ENCODE measurements around the gene TFAP2A.

TFAP2A gene

GRCh38 chr6:10441655-10442009, 26.8 kb upstream of the TFAP2A start:
- no peak overlapping the region for H2AFZ ChIP-seq (ENCODE audit: low read length)
- no peaks in the 10 kb centered on the region for H3K36me3 ChIP-seq (ENCODE audit: insufficient read depth, low read length)
- H3K9me2 ChIP-seq (replicated peaks; ENCODE audit: low read depth, low read length) = no peaks in the 10 kb centered on the region
- H3K9ac ChIP-seq (ENCODE audit: low read depth, low read length, poor library complexity, severe bottlenecking) = no peak overlapping the region
- H4K20me1 ChIP-seq (ENCODE audit: insufficient read depth, low read length, poor library complexity, severe bottlenecking) = no peaks in the 10 kb centered on the region
- no peaks in the 10 kb centered on the region for H3K9me3 ChIP-seq (ENCODE audit: insufficient read depth, low read depth, low read length)
- no peak overlapping the region for H3K4me3 ChIP-seq (ENCODE audit: low read length, poor library complexity, severe bottlenecking)
- H3K79me2 ChIP-seq (ENCODE audit: insufficient read depth, low read length) = no peaks in the 10 kb centered on the region
- H3K4me2 ChIP-seq (ENCODE audit: low read depth, low read length, poor library complexity, severe bottlenecking) = no peak overlapping the region
- no peaks in the 10 kb centered on the region for H3F3A ChIP-seq (ENCODE audit: low read depth)
- TF ChIP-seq EZH2phosphoT487 (IDR thresholded peaks at IDR 0.05; ENCODE audit: borderline replicate concordance) (no peak), CTCF (conservative IDR thresholded peaks at IDR 0.05; ENCODE audit: low read length) (no peak)
- no peaks in the 10 kb centered on the region for H3K4me1 ChIP-seq (ENCODE audit: insufficient read depth, low read length, poor library complexity, severe bottlenecking)
- H3K27me3 ChIP-seq (ENCODE audit: insufficient read depth, low read length, poor library complexity, severe bottlenecking) = no peaks in the 10 kb centered on the region

GRCh38 chr6:10441004-10441654, 26.3 kb upstream of the TFAP2A start:
- H3K4me2 ChIP-seq (ENCODE audit: low read depth, low read length, poor library complexity, severe bottlenecking) = no peak overlapping the region
- H3K4me3 ChIP-seq (ENCODE audit: low read length, poor library complexity, severe bottlenecking) = no peak overlapping the region

GRCh38 chr6:10437891-10438290, 23.0 kb upstream of the TFAP2A start:
- Histone ChIP-seq H3F3A (ENCODE audit: low read depth) (no peaks in the 10 kb centered on the region), H3K9ac (ENCODE audit: low read depth, low read length, poor library complexity, severe bottlenecking) (no peak overlapping the region), H3K4me1 (ENCODE audit: insufficient read depth, low read length, poor library complexity, severe bottlenecking) (peaks cover 6% of the 10 kb centered on the region), H3K4me3 (ENCODE audit: low read length, poor library complexity, severe bottlenecking) (no peak overlapping the region), H3K36me3 (ENCODE audit: insufficient read depth, low read length) (no peaks in the 10 kb centered on the region), H3K4me2 (ENCODE audit: low read depth, low read length, poor library complexity, severe bottlenecking) (no peak overlapping the region), H3K9me3 (ENCODE audit: insufficient read depth, low read depth, low read length) (no peaks in the 10 kb centered on the region), H4K20me1 (ENCODE audit: insufficient read depth, low read length, poor library complexity, severe bottlenecking) (no peaks in the 10 kb centered on the region), H2AFZ (ENCODE audit: low read length) (no peak overlapping the region), H3K27me3 (ENCODE audit: insufficient read depth, low read length, poor library complexity, severe bottlenecking) (no peaks in the 10 kb centered on the region), H3K9me2 (replicated peaks; ENCODE audit: low read depth, low read length) (no peaks in the 10 kb centered on the region), H3K79me2 (ENCODE audit: insufficient read depth, low read length) (no peaks in the 10 kb centered on the region)
- TF ChIP-seq CTCF (conservative IDR thresholded peaks at IDR 0.05; ENCODE audit: low read length) (no peak), EZH2phosphoT487 (IDR thresholded peaks at IDR 0.05; ENCODE audit: borderline replicate concordance) (no peak)

More at GRCh38 chr6:10441004-10441654, 26.3 kb upstream of the TFAP2A start:
- no peaks in the 10 kb centered on the region for H3K4me1 ChIP-seq (ENCODE audit: insufficient read depth, low read length, poor library complexity, severe bottlenecking)
- no peaks in the 10 kb centered on the region for H4K20me1 ChIP-seq (ENCODE audit: insufficient read depth, low read length, poor library complexity, severe bottlenecking)
- no peak overlapping the region for H3K9ac ChIP-seq (ENCODE audit: low read depth, low read length, poor library complexity, severe bottlenecking)
- no peak for TF ChIP-seq EZH2phosphoT487 (IDR thresholded peaks at IDR 0.05; ENCODE audit: borderline replicate concordance)
- TF ChIP-seq CTCF (conservative IDR thresholded peaks at IDR 0.05; ENCODE audit: low read length) = no peak
- no peaks in the 10 kb centered on the region for H3K9me3 ChIP-seq (ENCODE audit: insufficient read depth, low read depth, low read length)
- H3K27me3 ChIP-seq (ENCODE audit: insufficient read depth, low read length, poor library complexity, severe bottlenecking) = no peaks in the 10 kb centered on the region
- H3F3A ChIP-seq (ENCODE audit: low read depth) = no peaks in the 10 kb centered on the region
- H3K9me2 ChIP-seq (replicated peaks; ENCODE audit: low read depth, low read length) = no peaks in the 10 kb centered on the region
- H3K36me3 ChIP-seq (ENCODE audit: insufficient read depth, low read length) = no peaks in the 10 kb centered on the region
- H2AFZ ChIP-seq (ENCODE audit: low read length) = no peak overlapping the region
- no peaks in the 10 kb centered on the region for H3K79me2 ChIP-seq (ENCODE audit: insufficient read depth, low read length)

All from Loucy (cell line).